ENCODE data around the gene ENOPH1. TPM values are rescaled to one million over a fixed set of nuclear protein-coding genes. Genes with fewer than 3 reads are reported as not detected.
"Not testable (repeated sequence)": the region's sequence is repeated elsewhere in the genome, so short reads cannot be mapped to it uniquely, and the experiment has no call there.

The ENOPH1 gene
- 27.2 TPM for total RNA-seq
- polyA plus RNA-seq (ENCODE audit: insufficient read depth in 1 of 8, insufficient read length in 8 of 8, low replicate concordance in 1 of 8): 10 to 100 TPM; 28.8 to 41.5 (median 32.7) TPM
- long read RNA-seq, donor 1, partial matches to known transcripts: 0 of 6 reads
- long read RNA-seq, donor 1, other reads (novel, unspliced or antisense): 0 of 6 reads
- long read RNA-seq, donor 2, partial matches to known transcripts: 70 of 74 reads
- long read RNA-seq, donor 2, other reads (novel, unspliced or antisense): 0 of 74 reads
- long read RNA-seq, donor 3, transcript ENOPH1-201 (6 exons, 2,025 nt): major isoform, 10 of 14 reads
- long read RNA-seq, donor 3, partial matches to known transcripts: 0 of 14 reads
- long read RNA-seq, donor 3, other reads (novel, unspliced or antisense): 0 of 14 reads
- long read RNA-seq, donor 4, transcript ENOPH1-201 (6 exons, 2,025 nt): major isoform, 7 of 20 reads
- long read RNA-seq, donor 4, partial matches to known transcripts: 11 of 20 reads
- long read RNA-seq, donor 4, other reads (novel, unspliced or antisense): 0 of 20 reads
- long read RNA-seq, donor 5, transcript ENOPH1-201 (6 exons, 2,025 nt): major isoform, 25 of 38 reads
- long read RNA-seq, donor 5, transcript ENOPH1-203 (6 exons, 1,874 nt): minor isoform, 5 of 38 reads
- long read RNA-seq, donor 5, partial matches to known transcripts: 6 of 38 reads
- long read RNA-seq, donor 5, other reads (novel, unspliced or antisense): 0 of 38 reads
- long read RNA-seq, donor 6, transcript ENOPH1-201 (6 exons, 2,025 nt): major isoform, 14 of 25 reads
- long read RNA-seq, donor 6, partial matches to known transcripts: 5 of 25 reads
- long read RNA-seq, donor 6, other reads (novel, unspliced or antisense): 0 of 25 reads
- long read RNA-seq, donor 7, transcript ENOPH1-201 (6 exons, 2,025 nt): major isoform, 7 of 15 reads
- long read RNA-seq, donor 7, partial matches to known transcripts: 6 of 15 reads
- long read RNA-seq, donor 7, other reads (novel, unspliced or antisense): 0 of 15 reads
- long read RNA-seq, donor 8, transcript ENOPH1-201 (6 exons, 2,025 nt): major isoform, 9 of 13 reads
- long read RNA-seq, donor 8, partial matches to known transcripts: 0 of 13 reads
- long read RNA-seq, donor 8, other reads (novel, unspliced or antisense): 0 of 13 reads
- long read RNA-seq, donor 9, transcript ENOPH1-201 (6 exons, 2,025 nt): major isoform, 7 of 9 reads
- long read RNA-seq, donor 9, partial matches to known transcripts: 0 of 9 reads
- long read RNA-seq, donor 9, other reads (novel, unspliced or antisense): 0 of 9 reads
- long read RNA-seq, donor 10, transcript ENOPH1-201 (6 exons, 2,025 nt): major isoform, 7 of 15 reads
- long read RNA-seq, donor 10, partial matches to known transcripts: 6 of 15 reads
- long read RNA-seq, donor 10, other reads (novel, unspliced or antisense): 0 of 15 reads
- long read RNA-seq, donor 11, transcript ENOPH1-201 (6 exons, 2,025 nt): major isoform, 7 of 10 reads
- long read RNA-seq, donor 11, partial matches to known transcripts: 0 of 10 reads
- long read RNA-seq, donor 11, other reads (novel, unspliced or antisense): 0 of 10 reads

DNA sequence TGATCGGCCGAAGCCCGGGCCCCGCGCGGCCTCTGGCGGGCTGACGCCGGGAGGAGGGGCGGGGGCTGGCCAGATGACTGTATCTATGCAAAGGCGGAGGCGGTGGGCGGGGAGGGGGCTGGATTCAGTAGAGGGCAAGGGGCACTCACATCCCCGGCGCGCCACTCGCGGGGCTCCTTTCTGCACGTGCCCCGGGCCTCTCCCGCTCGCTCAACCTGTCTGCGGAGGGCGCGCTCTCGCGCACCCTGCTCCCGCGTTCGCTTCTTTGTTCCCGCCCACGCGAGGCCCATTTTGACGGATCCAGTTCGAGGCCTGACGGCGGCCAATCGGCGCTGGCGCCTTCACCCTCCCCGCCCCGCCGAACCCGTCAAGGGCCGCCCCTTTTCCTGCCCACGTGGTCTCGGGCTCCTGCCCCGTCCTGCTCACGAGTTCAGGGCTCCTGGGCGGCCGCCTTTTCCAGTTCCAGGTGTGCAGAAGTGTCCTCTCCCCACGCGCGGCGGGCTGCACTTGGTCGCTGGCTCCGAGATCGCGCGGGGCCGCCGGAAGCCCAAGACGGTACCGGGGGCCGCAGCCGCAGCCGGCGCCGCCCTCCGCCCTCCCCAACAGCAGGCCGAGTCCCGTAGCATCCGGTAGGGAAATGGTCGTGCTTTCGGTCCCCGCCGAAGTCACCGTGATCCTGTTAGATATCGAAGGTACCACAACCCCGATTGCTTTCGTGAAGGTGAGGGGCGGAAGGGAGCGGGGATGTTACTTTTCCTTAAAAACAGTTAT, at the start of gene ENOPH1, which contains the start of gene HNRNPDL:
Gene ENOPH1 (plus strand): TSS at position 398 of the 771 bp plus-strand sequence. CDS start 240 bp downstream, at position 638.
Gene HNRNPDL (minus strand): TSS at position 270 of the 771 bp plus-strand sequence. CDS start 772 bp downstream, outside the sequence.
- Histone ChIP-seq H3K36me3 (ENCODE audit: control insufficient read depth, insufficient read depth, low read length) (peaks cover 24% of the 10 kb centered on the region), H3K9me3 (replicated peaks; ENCODE audit: control insufficient read depth, low read depth, low read length) (no peaks in the 10 kb centered on the region), H3K4me3 (ENCODE audit: low read length) (peak within 1 kb of the TSS; percentile 94), H3K4me1 (ENCODE audit: control insufficient read depth, insufficient read depth, low read length) (peaks cover 12% of the 10 kb centered on the region), H3K27ac (ENCODE audit: low read length) (peak within 1 kb of the TSS; percentile 100), H3K27me3 (ENCODE audit: control insufficient read depth, insufficient read depth, low read length) (no peaks in the 10 kb centered on the region)
- WGBS (ENCODE audit: insufficient coverage): 0% methylated on average over 72 of the region's 83 CpGs
- DNase-seq: peak; percentile 99

DNA sequence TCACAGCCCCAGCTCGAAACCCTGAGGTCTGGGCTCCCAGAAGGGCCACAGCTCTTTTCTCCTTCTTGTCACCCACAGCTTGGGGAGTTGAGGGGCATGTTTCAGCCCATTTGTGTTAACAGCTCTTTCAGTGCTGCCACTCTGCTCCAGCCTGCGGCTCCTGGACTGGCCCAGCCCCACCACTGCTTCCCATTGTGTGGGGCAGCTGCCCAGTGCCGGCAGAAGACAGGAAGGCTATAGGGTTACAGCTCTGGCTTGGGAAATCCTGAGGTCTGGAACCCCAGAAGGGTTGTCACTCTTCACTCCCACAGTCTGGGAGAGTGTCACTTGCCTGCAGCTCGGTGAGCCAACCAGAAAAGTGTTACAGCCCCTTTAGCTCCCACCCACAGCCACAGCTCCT, 49.6 kb upstream of the ENOPH1 start:
- Histone ChIP-seq H3K4me1 (ENCODE audit: control insufficient read depth, insufficient read depth, low read length) (no peaks in the 10 kb centered on the region), H3K9me3 (replicated peaks; ENCODE audit: control insufficient read depth, low read depth, low read length) (peaks cover 6% of the 10 kb centered on the region), H3K27ac (ENCODE audit: low read length) (no peak overlapping the region), H3K27me3 (ENCODE audit: control insufficient read depth, insufficient read depth, low read length) (no peaks in the 10 kb centered on the region), H3K36me3 (ENCODE audit: control insufficient read depth, insufficient read depth, low read length) (peaks cover 3% of the 10 kb centered on the region), H3K4me3 (ENCODE audit: low read length) (no peak overlapping the region)
- DNase-seq: no peak
- 88% methylated on average over 2 of the region's 4 CpGs for WGBS (ENCODE audit: insufficient coverage)

DNA sequence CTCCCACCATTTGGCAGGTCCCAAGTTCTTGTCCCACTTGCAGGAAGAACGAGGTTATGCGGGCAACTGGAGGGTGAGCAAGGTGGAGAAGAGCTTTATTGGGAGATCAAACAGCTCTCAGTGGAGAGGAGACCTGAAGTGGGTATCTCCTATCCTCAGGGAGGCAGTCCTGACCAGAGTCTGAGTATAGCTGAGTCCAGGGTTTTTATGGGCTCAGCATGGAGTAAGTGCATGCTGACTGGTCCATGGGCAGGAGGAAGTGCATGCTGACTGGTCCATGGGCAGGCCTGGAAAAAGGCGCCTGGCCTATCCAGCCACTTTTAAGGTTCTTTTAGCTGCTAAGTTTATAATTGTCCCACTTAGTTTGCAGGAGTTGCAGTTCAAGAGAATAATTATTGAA, 49.2 kb upstream of the ENOPH1 start:
- H3K4me3 ChIP-seq (ENCODE audit: low read length): no peak overlapping the region
- H3K27ac ChIP-seq (ENCODE audit: low read length): no peak overlapping the region
- peaks cover 3% of the 10 kb centered on the region for H3K36me3 ChIP-seq (ENCODE audit: control insufficient read depth, insufficient read depth, low read length)

DNA sequence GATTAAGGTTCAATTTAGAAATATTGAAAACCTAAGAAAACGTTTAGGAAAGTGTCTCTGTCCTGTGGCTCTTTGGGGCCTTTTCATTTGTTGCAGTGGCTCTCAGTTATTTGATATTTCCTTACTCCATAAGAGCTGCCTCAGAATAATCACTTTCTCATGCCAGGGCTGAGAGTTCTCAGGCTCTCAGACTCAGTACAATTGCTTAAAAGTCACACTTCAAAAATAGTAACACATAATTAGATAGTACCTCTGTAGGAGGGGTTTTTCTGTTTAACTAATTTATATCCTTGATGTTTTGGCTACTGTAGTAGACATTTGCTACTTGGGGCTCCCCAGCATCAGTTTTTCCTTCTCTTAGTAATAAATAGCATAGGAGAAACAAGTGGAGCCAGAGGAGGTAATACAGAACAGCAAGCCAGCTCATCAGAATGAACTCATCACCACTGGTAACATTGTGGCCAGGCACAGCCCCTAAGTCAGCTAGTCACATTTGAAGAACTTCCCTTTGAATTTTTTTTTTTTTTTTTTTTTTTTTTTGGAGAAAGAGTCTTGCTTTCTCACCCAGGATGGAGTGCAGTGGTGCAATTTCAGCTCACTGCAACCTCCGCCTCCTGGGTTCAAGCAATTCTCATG, 48.6 kb upstream of the ENOPH1 start:
- peaks cover 3% of the 10 kb centered on the region for H3K36me3 ChIP-seq (ENCODE audit: control insufficient read depth, insufficient read depth, low read length)
- H3K4me1 ChIP-seq (ENCODE audit: control insufficient read depth, insufficient read depth, low read length): no peaks in the 10 kb centered on the region
- 70% methylated on average over 2 of the region's 2 CpGs for WGBS (ENCODE audit: insufficient coverage)
- H3K27me3 ChIP-seq (ENCODE audit: control insufficient read depth, insufficient read depth, low read length): no peaks in the 10 kb centered on the region
- no peak overlapping the region for H3K4me3 ChIP-seq (ENCODE audit: low read length)
- DNase-seq: no peak
- H3K27ac ChIP-seq (ENCODE audit: low read length): no peak overlapping the region
- peaks cover 8% of the 10 kb centered on the region for H3K9me3 ChIP-seq (replicated peaks; ENCODE audit: control insufficient read depth, low read depth, low read length)

More for the DNA sequence above, 49.2 kb upstream of the ENOPH1 start:
- Histone ChIP-seq H3K4me1 (ENCODE audit: control insufficient read depth, insufficient read depth, low read length) (no peaks in the 10 kb centered on the region), H3K27me3 (ENCODE audit: control insufficient read depth, insufficient read depth, low read length) (no peaks in the 10 kb centered on the region), H3K9me3 (replicated peaks; ENCODE audit: control insufficient read depth, low read depth, low read length) (peaks cover 8% of the 10 kb centered on the region)
- 100% methylated on average over 1 of the region's 3 CpGs for WGBS (ENCODE audit: insufficient coverage)
- DNase-seq: no peak

DNA sequence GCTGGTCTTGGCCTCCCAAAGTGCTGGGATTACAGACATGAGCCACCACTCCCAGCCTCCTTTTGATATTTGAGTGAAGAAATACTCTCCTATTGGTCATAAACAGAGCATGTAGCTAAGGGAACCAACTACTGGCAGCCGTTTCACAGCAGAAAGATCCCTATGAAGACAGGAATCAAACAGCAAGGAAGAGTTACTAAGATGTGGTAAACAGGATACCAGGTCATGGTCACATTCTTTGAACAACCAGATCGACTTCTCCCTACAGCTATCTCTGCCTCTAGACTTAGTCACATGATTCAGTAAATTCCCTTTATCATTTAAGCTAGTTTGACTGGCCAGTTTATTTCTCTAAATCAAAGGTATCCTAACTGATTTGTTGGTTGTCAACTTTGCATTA, 47.6 kb upstream of the ENOPH1 start:
- Histone ChIP-seq H3K36me3 (ENCODE audit: control insufficient read depth, insufficient read depth, low read length) (no peaks in the 10 kb centered on the region), H3K4me3 (ENCODE audit: low read length) (no peak overlapping the region), H3K27me3 (ENCODE audit: control insufficient read depth, insufficient read depth, low read length) (no peaks in the 10 kb centered on the region), H3K4me1 (ENCODE audit: control insufficient read depth, insufficient read depth, low read length) (no peaks in the 10 kb centered on the region), H3K27ac (ENCODE audit: low read length) (no peak overlapping the region), H3K9me3 (replicated peaks; ENCODE audit: control insufficient read depth, low read depth, low read length) (peaks cover 8% of the 10 kb centered on the region)
- WGBS (ENCODE audit: insufficient coverage): no CpG with 5 or more reads among the region's 2 CpGs
- DNase-seq: no peak

DNA sequence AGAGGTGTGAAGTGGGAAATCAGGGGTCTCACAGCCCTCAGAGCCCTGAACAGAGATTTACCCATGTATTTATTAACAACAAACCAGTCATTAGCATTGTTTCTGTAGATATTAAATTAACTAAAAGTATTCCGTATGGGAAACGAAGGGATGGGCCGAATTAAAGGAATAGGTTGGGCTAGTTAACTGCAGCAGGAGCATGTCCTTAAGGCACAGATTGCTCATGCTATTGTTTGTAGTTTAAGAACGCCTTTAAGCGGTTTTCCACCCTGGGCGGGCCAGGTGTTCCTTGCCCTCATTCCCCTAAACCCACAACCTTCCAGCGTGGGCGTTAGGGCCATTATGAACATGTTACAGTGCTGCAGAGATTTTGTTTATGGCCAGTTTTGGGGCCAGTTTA, 44.1 kb upstream of the ENOPH1 start:
- not testable (repeated sequence) for H3K4me3 ChIP-seq (ENCODE audit: low read length); H3K9me3 ChIP-seq (replicated peaks; ENCODE audit: control insufficient read depth, low read depth, low read length); H3K27me3 ChIP-seq (ENCODE audit: control insufficient read depth, insufficient read depth, low read length); H3K27ac ChIP-seq (ENCODE audit: low read length); H3K36me3 ChIP-seq (ENCODE audit: control insufficient read depth, insufficient read depth, low read length); DNase-seq; H3K4me1 ChIP-seq (ENCODE audit: control insufficient read depth, insufficient read depth, low read length)
- no CpG with 5 or more reads among the region's 8 CpGs for WGBS (ENCODE audit: insufficient coverage)

DNA sequence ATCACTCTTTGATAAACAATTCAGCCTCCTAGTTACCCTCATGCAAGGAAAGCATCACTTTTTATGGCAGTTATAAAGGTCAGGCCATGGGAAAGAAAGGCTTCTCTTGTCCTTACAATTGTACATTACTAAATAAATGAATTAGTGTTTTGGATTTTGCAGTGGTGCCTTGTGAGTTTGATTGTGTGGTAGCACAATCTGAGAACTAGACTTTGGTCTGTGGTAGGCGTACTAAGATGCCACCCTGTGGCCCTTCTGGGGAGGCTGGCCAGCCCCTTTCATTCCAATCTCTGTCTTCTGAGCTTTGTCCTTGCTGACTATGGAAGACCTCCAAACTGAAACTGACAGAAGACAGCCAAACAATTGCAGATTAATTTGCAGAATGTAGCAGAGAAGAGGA, 42.0 kb upstream of the ENOPH1 start:
- no peak for DNase-seq
- no peaks in the 10 kb centered on the region for H3K4me1 ChIP-seq (ENCODE audit: control insufficient read depth, insufficient read depth, low read length)
- H3K27ac ChIP-seq (ENCODE audit: low read length): no peak overlapping the region
- H3K9me3 ChIP-seq (replicated peaks; ENCODE audit: control insufficient read depth, low read depth, low read length): peaks cover 3% of the 10 kb centered on the region
- WGBS (ENCODE audit: insufficient coverage): no CpG with 5 or more reads among the region's 1 CpG
- no peak overlapping the region for H3K4me3 ChIP-seq (ENCODE audit: low read length)
- H3K36me3 ChIP-seq (ENCODE audit: control insufficient read depth, insufficient read depth, low read length): no peaks in the 10 kb centered on the region
- H3K27me3 ChIP-seq (ENCODE audit: control insufficient read depth, insufficient read depth, low read length): no peaks in the 10 kb centered on the region

DNA sequence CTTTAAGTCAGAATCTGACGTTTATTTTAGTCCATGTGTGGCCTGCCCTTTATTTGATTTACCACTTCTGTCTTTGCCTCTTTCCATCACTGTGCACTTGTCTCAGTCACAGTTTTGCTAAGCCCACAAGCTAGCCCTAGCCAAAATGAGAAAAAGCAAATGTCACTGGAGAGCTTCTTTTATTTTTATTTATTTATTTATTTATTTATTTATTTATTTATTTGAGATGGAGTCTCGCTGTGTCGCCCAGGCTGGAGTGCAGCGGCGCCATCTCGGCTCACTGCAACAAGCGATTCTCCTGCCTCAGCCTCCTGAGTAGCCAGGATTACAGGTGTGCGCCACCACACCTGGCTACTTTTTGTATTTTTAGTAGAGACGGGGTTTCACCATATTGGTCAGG, 40.3 kb upstream of the ENOPH1 start:
- H3K27ac ChIP-seq (ENCODE audit: low read length); H3K36me3 ChIP-seq (ENCODE audit: control insufficient read depth, insufficient read depth, low read length); H3K4me1 ChIP-seq (ENCODE audit: control insufficient read depth, insufficient read depth, low read length); H3K27me3 ChIP-seq (ENCODE audit: control insufficient read depth, insufficient read depth, low read length); DNase-seq; H3K4me3 ChIP-seq (ENCODE audit: low read length); H3K9me3 ChIP-seq (replicated peaks; ENCODE audit: control insufficient read depth, low read depth, low read length): not testable (repeated sequence)
- 85% methylated on average over 3 of the region's 9 CpGs for WGBS (ENCODE audit: insufficient coverage)
